Activated T-cell treated with anti-CD3 and anti-CD28 coated beads for 4 hours (primary cell): Measurements from ENCODE around the gene C4orf33.
A peak's percentile ranks its signal among the peaks of the same experiment; 100 is the strongest.
"Not testable (repeated sequence)": the region's sequence is repeated elsewhere in the genome, so short reads cannot be mapped to it uniquely, and the experiment has no call there.

Source experiments
- DNase-seq: peaks from one replicate; pipeline ENCODE4 v3.0.0-alpha.2; 2020

The C4orf33 gene, protein sequence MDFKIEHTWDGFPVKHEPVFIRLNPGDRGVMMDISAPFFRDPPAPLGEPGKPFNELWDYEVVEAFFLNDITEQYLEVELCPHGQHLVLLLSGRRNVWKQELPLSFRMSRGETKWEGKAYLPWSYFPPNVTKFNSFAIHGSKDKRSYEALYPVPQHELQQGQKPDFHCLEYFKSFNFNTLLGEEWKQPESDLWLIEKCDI

GRCh38 chr4:129095811-129096454 is at the start of gene C4orf33:
C4orf33 (plus strand) TSS chr4:129096152; CDS start chr4:129102611, 6,459 bp downstream.
- DNase-seq: peak; percentile 71

DNA sequence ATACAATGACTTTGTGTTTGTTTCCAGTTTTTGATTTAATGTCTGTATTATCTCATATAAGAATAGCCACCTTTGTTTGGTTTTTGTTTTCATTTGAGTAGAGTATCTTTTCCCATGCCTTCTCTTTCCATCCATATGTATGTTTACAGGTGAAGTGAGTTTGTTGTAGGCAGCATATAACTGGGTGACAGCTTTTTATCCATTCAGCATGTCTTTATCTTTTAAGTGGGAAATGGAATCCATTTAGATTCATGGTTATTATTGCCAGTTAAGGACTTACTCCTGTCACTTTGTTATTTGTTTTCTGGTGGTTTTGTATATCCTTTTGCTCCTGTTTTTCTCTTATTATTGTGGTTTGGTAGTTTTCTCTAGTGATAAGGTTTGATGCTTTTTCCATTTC is 36.9 kb upstream of the C4orf33 start:
- no peak for DNase-seq

DNA sequence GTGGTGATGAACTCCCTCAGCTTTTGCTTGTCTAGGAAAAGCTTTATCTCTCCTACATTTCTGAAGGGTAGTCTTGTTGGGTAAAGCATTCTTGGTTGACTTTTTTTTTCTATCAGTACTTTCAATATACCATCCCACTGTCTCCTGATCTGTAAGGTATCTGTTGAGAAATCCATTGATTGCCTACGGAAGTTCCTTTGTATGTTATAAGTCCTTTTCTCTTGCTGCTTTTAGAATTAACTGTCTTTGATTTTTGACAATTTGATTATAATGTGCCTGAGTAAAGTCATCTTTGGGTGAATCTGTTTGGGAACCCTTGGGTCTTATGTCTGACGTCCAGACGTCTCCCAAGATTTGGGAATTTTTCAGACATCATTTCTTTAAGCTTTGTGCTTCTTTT is 33.4 kb upstream of the C4orf33 start:
- DNase-seq: no peak

DNA sequence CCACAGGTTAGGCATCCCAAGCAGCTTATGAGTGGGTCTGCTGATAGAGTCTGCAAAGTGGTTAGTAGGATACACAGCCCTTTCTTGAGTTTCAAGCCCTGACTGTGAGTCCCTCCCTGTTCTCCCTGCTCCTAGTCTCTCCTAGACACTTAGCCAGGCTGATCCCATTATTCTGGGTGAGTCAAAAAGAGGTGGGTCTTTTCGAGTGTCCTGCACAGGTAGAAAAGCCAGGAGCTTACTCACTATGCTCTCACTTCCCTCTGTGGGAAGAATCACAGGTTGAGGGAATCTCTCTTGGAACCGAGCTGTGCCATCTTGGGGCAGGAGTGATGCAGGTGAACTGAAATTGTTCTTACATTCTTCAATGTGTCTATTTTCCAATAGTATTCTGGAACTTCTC is 32.3 kb upstream of the C4orf33 start:
- no peak for DNase-seq

DNA sequence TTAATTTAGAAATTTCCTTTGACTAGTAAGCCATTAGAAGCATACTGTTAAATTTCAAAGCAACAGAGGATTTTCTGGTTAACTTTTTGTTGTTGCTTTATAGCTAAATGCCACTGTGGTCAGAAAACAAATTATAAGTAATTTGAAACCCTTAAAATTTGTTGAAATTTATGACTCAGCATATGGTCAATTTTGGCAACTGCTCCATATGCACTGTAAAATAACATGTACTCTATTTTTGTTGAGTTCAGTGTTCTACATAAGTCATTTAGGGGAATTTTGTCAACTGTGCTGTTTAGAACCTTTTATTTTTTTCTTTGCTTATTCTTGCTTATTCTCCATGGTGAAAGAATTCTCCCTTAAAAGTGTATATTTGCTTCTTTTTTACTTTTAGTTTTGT is 31.2 kb upstream of the C4orf33 start:
- DNase-seq: no peak

- not testable (repeated sequence) for DNase-seq
Measured at GRCh38 chr4:129069537-129069936, 26.4 kb upstream of the C4orf33 start.

GRCh38 chr4:129077326-129077725 is 18.6 kb upstream of the C4orf33 start:
- no peak for DNase-seq

GRCh38 chr4:129080129-129080528 is 15.8 kb upstream of the C4orf33 start:
- DNase-seq: no peak

DNA sequence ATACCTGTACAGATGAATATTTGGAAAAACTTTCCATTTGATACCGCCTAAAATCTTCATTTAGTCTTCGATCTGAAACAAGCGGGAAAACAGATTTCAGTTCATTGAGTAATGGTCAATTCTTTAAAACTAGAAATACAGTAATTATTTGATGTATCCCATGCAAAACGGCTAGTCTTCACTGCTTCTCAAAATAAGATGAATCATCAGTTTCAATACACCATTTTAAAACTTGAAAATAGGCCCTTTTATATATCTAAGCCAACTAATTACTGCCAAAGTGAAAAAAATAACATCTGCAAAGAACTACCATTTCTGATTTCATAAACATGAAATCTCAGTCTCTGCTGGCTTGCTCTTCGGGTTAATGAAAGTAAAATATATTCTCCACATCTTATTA is 13.7 kb upstream of the C4orf33 start:
- no peak for DNase-seq

GRCh38 chr4:129085472-129085871 is 10.5 kb upstream of the C4orf33 start:
- no peak for DNase-seq

DNA sequence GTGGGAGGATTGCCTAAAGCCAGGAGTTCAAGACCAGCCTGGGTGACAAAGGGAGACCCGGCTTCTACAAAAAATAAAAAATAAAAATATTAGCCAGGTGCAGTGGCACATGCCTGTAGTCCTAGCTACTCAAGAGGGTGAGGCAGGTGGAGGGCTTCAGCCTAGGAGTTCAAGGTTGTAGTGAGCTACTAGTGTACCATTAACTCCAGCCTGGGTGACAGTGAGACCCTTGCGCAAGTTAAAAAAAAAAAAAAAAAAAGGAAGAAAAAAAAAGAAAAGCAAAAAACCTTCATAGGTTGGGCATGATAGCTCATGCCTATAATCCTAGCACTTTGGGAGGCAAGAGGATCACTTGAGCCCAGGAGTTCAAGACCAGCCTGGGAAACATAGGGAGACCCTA is 8.4 kb upstream of the C4orf33 start:
- no peak for DNase-seq

DNA sequence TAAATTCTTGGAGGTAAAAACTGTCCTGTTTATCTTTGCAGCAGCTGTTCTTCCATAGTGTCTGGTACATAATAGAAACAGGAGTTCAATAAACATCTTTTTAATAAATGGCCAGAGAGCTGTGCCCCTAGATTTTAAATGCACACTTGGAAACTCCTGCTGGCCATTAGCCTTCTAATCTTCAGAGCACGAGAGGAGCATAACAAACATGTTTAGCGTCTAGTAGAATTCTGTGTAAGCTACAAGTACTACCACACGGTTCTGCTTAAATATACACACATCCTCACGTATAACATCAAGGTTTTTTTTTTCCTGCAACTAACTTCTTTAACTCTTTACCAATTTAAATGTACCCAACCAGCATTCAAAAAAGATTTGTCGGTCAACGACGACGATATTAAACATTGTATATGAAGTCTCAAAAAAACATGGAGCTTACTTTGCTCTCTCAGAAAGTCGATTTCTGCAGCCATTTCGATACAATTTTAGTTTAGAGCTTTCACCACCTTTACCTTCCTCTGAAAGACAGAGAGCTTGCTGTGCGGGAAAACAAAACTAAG is 3.2 kb upstream of the C4orf33 start:
- DNase-seq: no peak

DNA sequence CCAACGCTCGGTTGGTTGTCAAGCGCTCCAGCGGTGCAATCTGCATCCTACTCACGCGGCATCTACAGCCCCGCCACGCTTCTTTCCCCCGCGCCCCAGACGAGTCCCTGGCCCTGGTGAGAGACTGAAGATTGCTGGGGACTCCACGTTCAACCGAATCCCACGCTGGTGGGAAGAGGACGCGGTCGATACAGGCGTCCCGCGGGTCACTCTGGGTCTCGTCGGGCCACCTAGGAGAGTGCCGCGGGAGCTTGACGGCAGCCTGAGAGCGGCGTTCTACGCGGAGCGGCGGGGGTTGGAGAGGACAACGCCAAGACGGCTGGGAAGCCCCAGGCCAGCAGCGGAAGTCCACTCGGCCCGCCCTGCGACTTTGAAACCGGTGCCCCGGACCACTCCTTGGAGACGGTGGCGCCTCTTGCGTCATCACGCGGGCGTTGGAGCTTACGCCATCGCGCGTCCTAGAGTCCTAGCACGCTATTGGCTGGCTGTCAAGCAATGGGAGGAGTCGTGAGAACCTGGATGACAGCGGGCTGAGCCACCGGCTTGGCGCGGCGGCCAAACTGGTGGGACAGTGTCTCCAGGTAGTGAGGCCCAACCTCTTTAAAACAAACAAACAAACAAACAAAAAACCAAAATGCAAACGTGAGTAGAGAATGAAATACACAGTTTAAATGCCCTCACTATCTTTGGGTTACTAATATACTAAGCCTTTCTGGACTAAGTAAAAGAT is 2.6 kb upstream of the C4orf33 start, which contains the start of gene SCLT1:
Gene SCLT1 (minus strand): TSS at position 349 of the 730 bp plus-strand sequence. CDS start 436 bp downstream, outside the sequence.
- peak; percentile 92 for DNase-seq

DNA sequence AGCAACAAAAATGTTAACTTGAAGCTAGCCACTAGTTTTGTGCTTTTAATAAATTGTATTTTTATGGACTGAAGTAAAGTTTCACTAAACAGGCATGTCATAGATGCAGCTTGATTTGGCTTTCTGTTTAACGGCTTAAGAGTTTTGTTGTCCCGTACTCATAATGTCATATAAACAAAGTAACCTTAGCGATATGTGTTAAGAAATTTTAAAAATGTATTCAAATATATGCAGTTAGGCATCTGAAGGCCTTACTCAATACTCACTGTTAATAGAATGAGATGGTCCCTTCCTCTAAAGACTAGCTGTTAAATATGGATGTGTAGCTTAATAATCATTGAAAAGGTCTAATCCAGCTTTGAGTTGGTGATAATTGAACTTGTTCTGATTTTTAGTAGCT is 1.6 kb upstream of the C4orf33 start:
- no peak for DNase-seq

DNA sequence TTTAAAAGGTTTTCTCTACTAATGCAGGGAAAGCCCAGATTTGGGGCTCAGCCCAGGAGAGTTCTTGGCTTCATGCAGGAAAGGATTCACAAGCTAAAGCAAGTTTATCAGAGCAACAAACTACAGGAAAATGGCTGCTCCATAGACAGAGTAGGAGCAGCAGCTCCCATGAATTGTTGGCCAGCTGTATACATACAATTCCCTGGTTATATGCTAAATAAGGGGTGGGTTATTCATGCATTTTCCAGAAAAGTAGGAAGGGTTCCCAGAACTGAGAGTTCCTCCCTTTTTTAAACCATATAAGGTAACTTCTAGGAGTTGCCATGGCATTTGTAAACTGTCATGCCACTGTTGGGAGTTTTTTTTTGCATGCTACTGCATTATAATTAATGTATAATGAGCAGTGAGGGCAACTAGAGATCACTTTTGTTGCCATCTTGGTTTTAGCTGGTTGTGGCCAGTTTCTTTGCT is 2.6 kb downstream of the C4orf33 start:
- no peak for DNase-seq

DNA sequence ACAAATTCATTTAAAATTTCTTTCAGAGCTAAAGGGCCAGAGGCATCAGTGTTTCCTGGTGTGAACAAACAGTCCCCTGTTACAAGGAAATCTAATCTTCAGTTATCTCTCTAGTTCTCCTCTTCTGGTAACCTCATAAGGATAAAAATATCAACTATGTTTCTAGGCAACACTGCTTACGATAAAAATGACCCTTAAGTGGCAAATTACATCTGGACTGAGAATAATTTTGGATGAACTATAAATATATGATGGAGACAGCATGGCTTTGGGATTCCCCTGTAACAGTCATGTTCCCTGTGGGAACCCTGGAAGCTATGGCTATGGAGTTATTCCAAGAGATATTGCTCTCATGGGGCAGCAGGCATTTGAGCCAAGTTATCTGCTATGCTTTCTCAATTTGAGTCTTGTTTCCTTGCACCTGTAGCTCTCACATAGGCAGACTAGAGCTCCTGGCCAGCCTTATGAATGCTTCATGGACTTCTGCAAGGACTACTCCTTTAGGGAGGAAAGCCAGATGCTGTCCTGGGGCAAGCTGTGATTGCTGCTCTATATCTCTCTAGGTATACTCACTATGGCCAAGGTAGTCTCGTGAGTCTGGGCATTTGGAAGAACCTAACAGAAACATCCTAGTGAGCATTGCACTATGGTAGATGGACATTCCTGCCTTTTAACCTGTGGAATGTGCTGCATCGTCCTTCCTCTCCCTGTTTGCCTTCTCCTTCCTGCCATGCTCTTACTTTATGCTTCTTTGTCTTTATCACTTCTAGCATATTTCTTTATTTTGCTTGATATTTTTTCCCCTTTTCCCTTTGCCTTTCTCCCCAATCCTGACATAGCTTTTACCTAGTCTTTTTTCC is 14.2 kb downstream of the C4orf33 start:
- DNase-seq: no peak

- DNase-seq: no peak
Measured at GRCh38 chr4:129110931-129111330, 15.0 kb downstream of the C4orf33 start.

DNA sequence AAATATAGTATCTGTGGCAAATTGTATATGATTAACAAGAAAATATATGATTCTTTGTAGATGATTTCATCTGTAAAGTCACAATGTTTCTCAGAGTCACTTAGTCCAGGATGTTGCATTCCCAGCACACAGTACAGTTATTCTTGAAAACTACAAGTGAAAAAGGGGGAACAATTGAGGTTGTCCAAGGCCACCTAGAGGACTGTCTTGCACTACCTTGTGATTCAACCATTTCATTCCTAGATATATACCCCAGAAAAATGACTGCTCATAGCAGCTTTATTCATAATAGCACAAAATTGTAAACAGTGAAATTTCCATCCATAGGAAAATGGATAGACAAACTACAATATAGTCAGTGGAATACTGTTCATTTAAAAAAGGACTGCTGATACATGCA is 16.0 kb downstream of the C4orf33 start:
- DNase-seq: no peak

GRCh38 chr4:129113434-129113833 is 17.5 kb downstream of the C4orf33 start:
- no peak for DNase-seq

- DNase-seq: no peak
Measured at GRCh38 chr4:129113919-129114318, 18.0 kb downstream of the C4orf33 start.

- no peak for DNase-seq
Measured at GRCh38 chr4:129117705-129118104, 21.8 kb downstream of the C4orf33 start.

DNA sequence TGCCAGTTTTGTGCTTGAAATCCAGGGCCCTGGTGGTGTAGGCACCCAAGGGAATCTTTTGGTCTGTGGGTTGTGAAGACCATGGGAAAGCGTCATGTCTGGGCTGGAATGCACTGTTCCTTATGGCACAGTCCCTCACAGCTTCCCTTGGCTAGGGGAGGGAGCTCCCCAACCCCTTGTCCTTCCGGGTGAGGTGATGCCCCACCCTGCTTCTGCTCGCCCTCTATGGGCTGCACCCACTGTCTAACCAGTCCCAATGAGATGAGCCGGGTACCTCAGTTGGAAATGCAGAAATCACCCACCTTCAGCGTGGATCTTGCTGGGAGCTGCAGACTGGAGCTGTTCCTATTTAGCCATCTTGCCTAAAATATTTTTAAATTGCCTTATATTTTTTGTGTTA is 30.7 kb downstream of the C4orf33 start:
- DNase-seq: not testable (repeated sequence)

DNA sequence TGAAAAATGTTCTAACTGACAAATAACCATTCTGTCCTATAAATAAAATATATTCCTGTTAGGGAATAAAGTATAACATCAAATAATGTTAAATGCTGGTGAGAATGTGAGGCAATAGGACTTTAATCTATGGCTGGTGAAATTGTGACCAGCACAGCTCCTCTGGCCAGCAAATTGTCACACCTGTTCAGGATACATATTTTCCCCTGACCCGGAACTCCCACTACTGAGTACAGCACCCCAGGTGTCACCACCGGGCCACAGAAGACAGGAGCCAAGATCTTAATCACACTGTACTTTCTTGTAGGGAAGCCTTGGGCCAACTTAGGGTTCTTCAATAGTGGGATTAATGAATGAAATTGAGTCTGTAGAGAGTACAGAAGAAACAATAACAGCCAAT is 33.2 kb downstream of the C4orf33 start:
- no peak for DNase-seq
